GM23338 (cell line): Measurements from ENCODE around the gene RFWD3. TPM values are rescaled to one million over a fixed set of nuclear protein-coding genes. Genes with fewer than 3 reads are reported as not detected.

Source experiments
- ATAC-seq: fragments of 200-7000 bp; cut with Tn5 transposase; 3 replicates; pipeline ENCODE4 v1.9.1; 2020
- DNase-seq: peaks from one replicate; pipeline ENCODE4 v3.0.0-alpha.2; 2015; ENCODE audit warnings: low spot score
- H2AFZ ChIP-seq: fragments of 200-600 bp; sonication (generic); 2 replicates; pipeline ENCODE4 v1.8.0; 2016; ENCODE audit warnings: antibody characterized with exemption, mild to moderate bottlenecking, moderate library complexity
- H3F3A ChIP-seq: fragments of 200-600 bp; sonication (generic); replicated peaks from 2 replicates; pipeline ENCODE4 v1.8.0; 2017; ENCODE audit warnings: antibody characterized with exemption, mixed run types, low read depth
- H3K27ac ChIP-seq: fragments of 200-600 bp; sonication (generic); 2 replicates; pipeline ENCODE4 v1.6.1; 2016; ENCODE audit warnings: low read depth
- H3K27me3 ChIP-seq: fragments of 200-600 bp; sonication (generic); 2 replicates; pipeline ENCODE4 v1.8.0; 2016; ENCODE audit warnings: mild to moderate bottlenecking, mixed run types, moderate library complexity; ENCODE audit not compliant: insufficient read depth
- H3K36me3 ChIP-seq: fragments of 200-600 bp; sonication (generic); 2 replicates; pipeline ENCODE4 v1.8.0; 2016; ENCODE audit warnings: mild to moderate bottlenecking; ENCODE audit not compliant: insufficient read depth
- H3K4me1 ChIP-seq: fragments of 200-600 bp; sonication (generic); 2 replicates; pipeline ENCODE4 v1.8.0; 2016; ENCODE audit warnings: mild to moderate bottlenecking, moderate library complexity; ENCODE audit not compliant: insufficient read depth
- H3K4me2 ChIP-seq: fragments of 200-600 bp; sonication (generic); 2 replicates; pipeline ENCODE4 v1.7.1; 2017; ENCODE audit warnings: mixed run types
- H3K4me3 ChIP-seq: fragments of 200-600 bp; sonication (generic); 2 replicates; pipeline ENCODE4 v1.6.1; 2016; ENCODE audit warnings: mixed run types
- H3K79me2 ChIP-seq: fragments of 200-600 bp; sonication (generic); replicated peaks from 2 replicates; pipeline ENCODE4 v1.8.0; 2017; ENCODE audit warnings: mild to moderate bottlenecking; ENCODE audit not compliant: insufficient read depth
- H3K9me2 ChIP-seq: fragments of 200-600 bp; sonication (generic); 2 replicates; pipeline ENCODE4 v1.8.0; 2017; ENCODE audit not compliant: insufficient read depth
- H4K20me1 ChIP-seq: fragments of 200-600 bp; sonication (generic); replicated peaks from 2 replicates; pipeline ENCODE4 v1.8.0; 2017; ENCODE audit warnings: mild to moderate bottlenecking; ENCODE audit not compliant: insufficient read depth
- H3K27ac Mint-ChIP-seq: 2 replicates; pipeline ENCODE4 v1.8.0; 2020; ENCODE audit warnings: inconsistent platforms, mild to moderate bottlenecking, moderate library complexity, mixed read lengths
- H3K27me3 Mint-ChIP-seq: 3 replicates; pipeline ENCODE4 v1.8.0; 2022; ENCODE audit warnings: low read depth, mild to moderate bottlenecking, moderate library complexity, mixed read lengths, inconsistent platforms; ENCODE audit not compliant: insufficient read depth, poor library complexity
- H3K36me3 Mint-ChIP-seq: 3 replicates; pipeline ENCODE4 v1.8.0; 2021; ENCODE audit warnings: low read depth, mild to moderate bottlenecking, inconsistent platforms, moderate library complexity, mixed read lengths
- H3K4me1 Mint-ChIP-seq: 3 replicates; pipeline ENCODE4 v1.8.0; 2020; ENCODE audit warnings: mild to moderate bottlenecking, inconsistent platforms, mixed read lengths
- H3K4me3 Mint-ChIP-seq: 3 replicates; pipeline ENCODE4 v1.8.0; 2021; ENCODE audit warnings: moderate library complexity, mild to moderate bottlenecking, inconsistent platforms, mixed read lengths
- H3K9me3 Mint-ChIP-seq: 3 replicates; pipeline ENCODE4 v1.8.0; 2020; ENCODE audit warnings: moderate library complexity, mild to moderate bottlenecking, inconsistent platforms, mixed read lengths
- CREB1 ChIP-seq: fragments of 250-450 bp; sonication (Bioruptor Pico); IDR thresholded peaks from 2 replicates; pipeline ENCODE4 v1.5.0; 2020; ENCODE audit warnings: low read depth, mild to moderate bottlenecking, moderate library complexity
- EZH2 ChIP-seq: fragments of 200-600 bp; sonication (generic); IDR thresholded peaks from one replicate; pipeline ENCODE4 v1.8.0; 2017; ENCODE audit warnings: antibody characterized with exemption, mild to moderate bottlenecking, low read depth; ENCODE audit not compliant: unreplicated experiment
- EZH2phosphoT487 ChIP-seq: fragments of 200-600 bp; sonication (generic); IDR thresholded peaks from one replicate; pipeline ENCODE4 v1.8.1; 2018; ENCODE audit warnings: antibody characterized with exemption; ENCODE audit not compliant: unreplicated experiment
- NANOG ChIP-seq: IDR thresholded peaks from 2 replicates; pipeline ENCODE4 v1.6.1; 2016; ENCODE audit warnings: antibody characterized with exemption, borderline replicate concordance
- POLR2AphosphoS5 ChIP-seq: IDR thresholded peaks from 2 replicates; pipeline ENCODE4 v1.6.1; 2016; ENCODE audit warnings: antibody characterized with exemption, low read depth
- STAT1 ChIP-seq: IDR thresholded peaks from one replicate; pipeline ENCODE4 v1.6.1; 2016; ENCODE audit warnings: antibody characterized with exemption; ENCODE audit not compliant: unreplicated experiment
- ZNF331 ChIP-seq: fragments of 250-450 bp; sonication (Bioruptor Pico); IDR thresholded peaks from 2 replicates; pipeline ENCODE4 v1.5.0; 2020; ENCODE audit warnings: low read depth, mild to moderate bottlenecking, moderate library complexity
- polyA plus RNA-seq: library from polyadenylated mRNA; unstranded; fragments of >200 nt; fragmentation: Nextera tagmentation; extraction: Ambion mirVana; gene quantifications from 2 replicates; pipeline ENCODE4 v1.2.1, GENCODE V29; 2016
- total RNA-seq: library from RNA; depleted of rRNA; stranded (reverse); fragments of >200 nt; shearing (Covaris generic); gene quantifications from 2 replicates; pipeline ENCODE4 v1.2.3, GENCODE V29; 2014
- TF ChIP-seq, protein P1 (sequence below), 2 experiments: fragments of 200-600 bp in 1 of 2; sonication (generic) in 1 of 2; conservative IDR thresholded peaks; 2 replicates each; pipeline versions ENCODE4 v1.5.1 to v1.6.1; 2016 to 2017; ENCODE audit warnings: antibody characterized with exemption in 2 of 2, low read depth in 2 of 2, mild to moderate bottlenecking in 2 of 2, moderate library complexity in 1 of 2
- TF ChIP-seq, protein P2 (sequence below): IDR thresholded peaks from 2 replicates; pipeline ENCODE4 v1.6.1; 2016; ENCODE audit warnings: antibody characterized with exemption
- TF ChIP-seq, protein P3 (sequence below): fragments of 250-450 bp; sonication (Bioruptor Pico); IDR thresholded peaks from 2 replicates; pipeline ENCODE4 v1.5.0; 2020; ENCODE audit warnings: mild to moderate bottlenecking, moderate library complexity
- TF ChIP-seq, protein P4 (sequence below): IDR thresholded peaks from one replicate; pipeline ENCODE4 v1.6.1; 2018; ENCODE audit warnings: antibody characterized with exemption; ENCODE audit not compliant: unreplicated experiment

The RFWD3 gene
- total and polyA plus RNA-seq, 2 experiments from 2014 or later = 27.6 to 113 TPM

DNA sequence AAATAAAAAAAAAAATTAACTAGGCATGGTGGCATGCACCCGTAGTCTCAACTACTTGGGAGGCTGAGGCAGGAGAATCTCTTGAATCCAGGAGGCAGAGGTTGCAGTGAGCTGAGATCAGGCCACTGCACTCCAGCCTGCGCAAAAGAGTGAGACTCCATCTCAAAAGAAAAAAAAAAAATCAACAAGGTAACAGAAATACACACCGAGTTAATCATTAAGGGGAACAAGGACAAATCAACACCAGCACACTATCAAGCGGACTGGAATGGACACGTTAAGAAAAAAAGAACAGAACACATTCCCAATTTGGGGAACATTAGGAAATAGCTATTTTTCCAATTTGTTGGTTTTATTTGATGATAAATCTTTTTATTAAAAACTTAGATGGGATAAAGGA is 31.4 kb downstream of the RFWD3 start:
- Mint-ChIP-seq H3K27me3 (peaks cover 4% of the 10 kb centered on the region), H3K27ac (no peak overlapping the region), H3K4me3 (no peak overlapping the region), H3K9me3 (no peaks in the 10 kb centered on the region), H3K36me3 (peaks cover 82% of the 10 kb centered on the region), H3K4me1 (no peaks in the 10 kb centered on the region)
- Histone ChIP-seq H2AFZ (no peak overlapping the region), H3K4me1 (no peaks in the 10 kb centered on the region), H3K27me3 (no peaks in the 10 kb centered on the region), H3K4me2 (no peak overlapping the region), H3K9me2 (no peaks in the 10 kb centered on the region), H3K36me3 (peaks cover 88% of the 10 kb centered on the region), H3K27ac (no peak overlapping the region), H3K79me2 (peaks cover 17% of the 10 kb centered on the region; the same call in 1 of the 2 replicates), H3K4me3 (no peak overlapping the region), H4K20me1 (peaks cover 15% of the 10 kb centered on the region; the same call in 1 of the 2 replicates), H3F3A (peaks cover 10% of the 10 kb centered on the region)
- ATAC-seq = no peak
- no peak for DNase-seq
- TF ChIP-seq, protein P1, sequence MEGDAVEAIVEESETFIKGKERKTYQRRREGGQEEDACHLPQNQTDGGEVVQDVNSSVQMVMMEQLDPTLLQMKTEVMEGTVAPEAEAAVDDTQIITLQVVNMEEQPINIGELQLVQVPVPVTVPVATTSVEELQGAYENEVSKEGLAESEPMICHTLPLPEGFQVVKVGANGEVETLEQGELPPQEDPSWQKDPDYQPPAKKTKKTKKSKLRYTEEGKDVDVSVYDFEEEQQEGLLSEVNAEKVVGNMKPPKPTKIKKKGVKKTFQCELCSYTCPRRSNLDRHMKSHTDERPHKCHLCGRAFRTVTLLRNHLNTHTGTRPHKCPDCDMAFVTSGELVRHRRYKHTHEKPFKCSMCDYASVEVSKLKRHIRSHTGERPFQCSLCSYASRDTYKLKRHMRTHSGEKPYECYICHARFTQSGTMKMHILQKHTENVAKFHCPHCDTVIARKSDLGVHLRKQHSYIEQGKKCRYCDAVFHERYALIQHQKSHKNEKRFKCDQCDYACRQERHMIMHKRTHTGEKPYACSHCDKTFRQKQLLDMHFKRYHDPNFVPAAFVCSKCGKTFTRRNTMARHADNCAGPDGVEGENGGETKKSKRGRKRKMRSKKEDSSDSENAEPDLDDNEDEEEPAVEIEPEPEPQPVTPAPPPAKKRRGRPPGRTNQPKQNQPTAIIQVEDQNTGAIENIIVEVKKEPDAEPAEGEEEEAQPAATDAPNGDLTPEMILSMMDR (conservative IDR thresholded peaks at IDR 0.05; ENCODE audit: low read depth in 2 of 2) = no peak
- TF ChIP-seq, protein P2, sequence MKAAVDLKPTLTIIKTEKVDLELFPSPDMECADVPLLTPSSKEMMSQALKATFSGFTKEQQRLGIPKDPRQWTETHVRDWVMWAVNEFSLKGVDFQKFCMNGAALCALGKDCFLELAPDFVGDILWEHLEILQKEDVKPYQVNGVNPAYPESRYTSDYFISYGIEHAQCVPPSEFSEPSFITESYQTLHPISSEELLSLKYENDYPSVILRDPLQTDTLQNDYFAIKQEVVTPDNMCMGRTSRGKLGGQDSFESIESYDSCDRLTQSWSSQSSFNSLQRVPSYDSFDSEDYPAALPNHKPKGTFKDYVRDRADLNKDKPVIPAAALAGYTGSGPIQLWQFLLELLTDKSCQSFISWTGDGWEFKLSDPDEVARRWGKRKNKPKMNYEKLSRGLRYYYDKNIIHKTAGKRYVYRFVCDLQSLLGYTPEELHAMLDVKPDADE = no peak
- TF ChIP-seq STAT1 (no peak), EZH2phosphoT487 (no peak), NANOG (no peak), POLR2AphosphoS5 (no peak), ZNF331 (CRISPR knock-in tag) (no peak), CREB1 (no peak), EZH2 (no peak)
- TF ChIP-seq, protein P3, sequence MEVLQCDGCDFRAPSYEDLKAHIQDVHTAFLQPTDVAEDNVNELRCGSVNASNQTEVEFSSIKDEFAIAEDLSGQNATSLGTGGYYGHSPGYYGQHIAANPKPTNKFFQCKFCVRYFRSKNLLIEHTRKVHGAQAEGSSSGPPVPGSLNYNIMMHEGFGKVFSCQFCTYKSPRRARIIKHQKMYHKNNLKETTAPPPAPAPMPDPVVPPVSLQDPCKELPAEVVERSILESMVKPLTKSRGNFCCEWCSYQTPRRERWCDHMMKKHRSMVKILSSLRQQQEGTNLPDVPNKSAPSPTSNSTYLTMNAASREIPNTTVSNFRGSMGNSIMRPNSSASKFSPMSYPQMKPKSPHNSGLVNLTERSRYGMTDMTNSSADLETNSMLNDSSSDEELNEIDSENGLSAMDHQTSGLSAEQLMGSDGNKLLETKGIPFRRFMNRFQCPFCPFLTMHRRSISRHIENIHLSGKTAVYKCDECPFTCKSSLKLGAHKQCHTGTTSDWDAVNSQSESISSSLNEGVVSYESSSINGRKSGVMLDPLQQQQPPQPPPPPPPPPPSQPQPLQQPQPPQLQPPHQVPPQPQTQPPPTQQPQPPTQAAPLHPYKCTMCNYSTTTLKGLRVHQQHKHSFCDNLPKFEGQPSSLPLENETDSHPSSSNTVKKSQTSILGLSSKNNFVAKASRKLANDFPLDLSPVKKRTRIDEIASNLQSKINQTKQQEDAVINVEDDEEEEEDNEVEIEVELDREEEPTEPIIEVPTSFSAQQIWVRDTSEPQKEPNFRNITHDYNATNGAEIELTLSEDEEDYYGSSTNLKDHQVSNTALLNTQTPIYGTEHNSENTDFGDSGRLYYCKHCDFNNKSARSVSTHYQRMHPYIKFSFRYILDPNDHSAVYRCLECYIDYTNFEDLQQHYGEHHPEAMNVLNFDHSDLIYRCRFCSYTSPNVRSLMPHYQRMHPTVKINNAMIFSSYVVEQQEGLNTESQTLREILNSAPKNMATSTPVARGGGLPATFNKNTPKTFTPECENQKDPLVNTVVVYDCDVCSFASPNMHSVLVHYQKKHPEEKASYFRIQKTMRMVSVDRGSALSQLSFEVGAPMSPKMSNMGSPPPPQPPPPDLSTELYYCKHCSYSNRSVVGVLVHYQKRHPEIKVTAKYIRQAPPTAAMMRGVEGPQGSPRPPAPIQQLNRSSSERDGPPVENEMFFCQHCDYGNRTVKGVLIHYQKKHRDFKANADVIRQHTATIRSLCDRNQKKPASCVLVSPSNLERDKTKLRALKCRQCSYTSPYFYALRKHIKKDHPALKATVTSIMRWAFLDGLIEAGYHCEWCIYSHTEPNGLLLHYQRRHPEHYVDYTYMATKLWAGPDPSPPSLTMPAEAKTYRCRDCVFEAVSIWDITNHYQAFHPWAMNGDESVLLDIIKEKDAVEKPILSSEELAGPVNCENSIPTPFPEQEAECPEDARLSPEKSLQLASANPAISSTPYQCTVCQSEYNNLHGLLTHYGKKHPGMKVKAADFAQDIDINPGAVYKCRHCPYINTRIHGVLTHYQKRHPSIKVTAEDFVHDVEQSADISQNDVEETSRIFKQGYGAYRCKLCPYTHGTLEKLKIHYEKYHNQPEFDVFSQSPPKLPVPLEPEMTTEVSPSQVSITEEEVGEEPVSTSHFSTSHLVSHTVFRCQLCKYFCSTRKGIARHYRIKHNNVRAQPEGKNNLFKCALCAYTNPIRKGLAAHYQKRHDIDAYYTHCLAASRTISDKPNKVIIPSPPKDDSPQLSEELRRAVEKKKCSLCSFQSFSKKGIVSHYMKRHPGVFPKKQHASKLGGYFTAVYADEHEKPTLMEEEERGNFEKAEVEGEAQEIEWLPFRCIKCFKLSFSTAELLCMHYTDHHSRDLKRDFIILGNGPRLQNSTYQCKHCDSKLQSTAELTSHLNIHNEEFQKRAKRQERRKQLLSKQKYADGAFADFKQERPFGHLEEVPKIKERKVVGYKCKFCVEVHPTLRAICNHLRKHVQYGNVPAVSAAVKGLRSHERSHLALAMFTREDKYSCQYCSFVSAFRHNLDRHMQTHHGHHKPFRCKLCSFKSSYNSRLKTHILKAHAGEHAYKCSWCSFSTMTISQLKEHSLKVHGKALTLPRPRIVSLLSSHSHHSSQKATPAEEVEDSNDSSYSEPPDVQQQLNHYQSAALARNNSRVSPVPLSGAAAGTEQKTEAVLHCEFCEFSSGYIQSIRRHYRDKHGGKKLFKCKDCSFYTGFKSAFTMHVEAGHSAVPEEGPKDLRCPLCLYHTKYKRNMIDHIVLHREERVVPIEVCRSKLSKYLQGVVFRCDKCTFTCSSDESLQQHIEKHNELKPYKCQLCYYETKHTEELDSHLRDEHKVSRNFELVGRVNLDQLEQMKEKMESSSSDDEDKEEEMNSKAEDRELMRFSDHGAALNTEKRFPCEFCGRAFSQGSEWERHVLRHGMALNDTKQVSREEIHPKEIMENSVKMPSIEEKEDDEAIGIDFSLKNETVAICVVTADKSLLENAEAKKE (CRISPR knock-in tag) = no peak
- TF ChIP-seq, protein P4, sequence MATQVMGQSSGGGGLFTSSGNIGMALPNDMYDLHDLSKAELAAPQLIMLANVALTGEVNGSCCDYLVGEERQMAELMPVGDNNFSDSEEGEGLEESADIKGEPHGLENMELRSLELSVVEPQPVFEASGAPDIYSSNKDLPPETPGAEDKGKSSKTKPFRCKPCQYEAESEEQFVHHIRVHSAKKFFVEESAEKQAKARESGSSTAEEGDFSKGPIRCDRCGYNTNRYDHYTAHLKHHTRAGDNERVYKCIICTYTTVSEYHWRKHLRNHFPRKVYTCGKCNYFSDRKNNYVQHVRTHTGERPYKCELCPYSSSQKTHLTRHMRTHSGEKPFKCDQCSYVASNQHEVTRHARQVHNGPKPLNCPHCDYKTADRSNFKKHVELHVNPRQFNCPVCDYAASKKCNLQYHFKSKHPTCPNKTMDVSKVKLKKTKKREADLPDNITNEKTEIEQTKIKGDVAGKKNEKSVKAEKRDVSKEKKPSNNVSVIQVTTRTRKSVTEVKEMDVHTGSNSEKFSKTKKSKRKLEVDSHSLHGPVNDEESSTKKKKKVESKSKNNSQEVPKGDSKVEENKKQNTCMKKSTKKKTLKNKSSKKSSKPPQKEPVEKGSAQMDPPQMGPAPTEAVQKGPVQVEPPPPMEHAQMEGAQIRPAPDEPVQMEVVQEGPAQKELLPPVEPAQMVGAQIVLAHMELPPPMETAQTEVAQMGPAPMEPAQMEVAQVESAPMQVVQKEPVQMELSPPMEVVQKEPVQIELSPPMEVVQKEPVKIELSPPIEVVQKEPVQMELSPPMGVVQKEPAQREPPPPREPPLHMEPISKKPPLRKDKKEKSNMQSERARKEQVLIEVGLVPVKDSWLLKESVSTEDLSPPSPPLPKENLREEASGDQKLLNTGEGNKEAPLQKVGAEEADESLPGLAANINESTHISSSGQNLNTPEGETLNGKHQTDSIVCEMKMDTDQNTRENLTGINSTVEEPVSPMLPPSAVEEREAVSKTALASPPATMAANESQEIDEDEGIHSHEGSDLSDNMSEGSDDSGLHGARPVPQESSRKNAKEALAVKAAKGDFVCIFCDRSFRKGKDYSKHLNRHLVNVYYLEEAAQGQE = no peak
